NCI-H2196 (cell line): ENCODE data around the gene MPST.
A peak's percentile ranks its signal among the peaks of the same experiment; 100 is the strongest.
"Not testable (repeated sequence)": the region's sequence is repeated elsewhere in the genome, so short reads cannot be mapped to it uniquely, and the experiment has no call there.

Experiments used
- DNase-seq: peaks from one replicate; lab custom pipeline; 2025; ENCODE audit not compliant: unreplicated experiment; lab: John Stamatoyannopoulos, UW

MPST gene

GRCh38 chr22:37059876-37060449, 40.4 kb downstream of the MPST start:
- DNase-seq = no peak

GRCh38 chr22:37060801-37061610, 41.5 kb downstream of the MPST start:
- peak; percentile 4 for DNase-seq

GRCh38 chr22:37061611-37062375, 42.3 kb downstream of the MPST start:
- no peak for DNase-seq

- DNase-seq = no peak
Measured at GRCh38 chr22:37062376-37062675, 42.8 kb downstream of the MPST start.

- DNase-seq = no peak
Measured at GRCh38 chr22:37062702-37063381, 43.3 kb downstream of the MPST start.

GRCh38 chr22:37063431-37064420, 44.2 kb downstream of the MPST start:
- DNase-seq = peak; percentile 65

- DNase-seq = no peak
Measured at GRCh38 chr22:37064553-37064952, 45.0 kb downstream of the MPST start.

- no peak for DNase-seq
Measured at GRCh38 chr22:37065180-37065579, 45.6 kb downstream of the MPST start.

- no peak for DNase-seq
Measured at GRCh38 chr22:37065961-37066360, 46.4 kb downstream of the MPST start.

- no peak for DNase-seq
Measured at GRCh38 chr22:37067428-37067827, 47.9 kb downstream of the MPST start.

- DNase-seq = no peak
Measured at GRCh38 chr22:37068859-37069258, 49.3 kb downstream of the MPST start.

GRCh38 chr22:37069319-37069718, 49.8 kb downstream of the MPST start:
- no peak for DNase-seq

GRCh38 chr22:37069719-37070118, 50.2 kb downstream of the MPST start:
- DNase-seq = no peak

- DNase-seq = no peak
Measured at GRCh38 chr22:37070334-37070733, 50.8 kb downstream of the MPST start.

GRCh38 chr22:37070744-37071143, 51.2 kb downstream of the MPST start:
- DNase-seq = no peak

GRCh38 chr22:37071850-37072592, 52.5 kb downstream of the MPST start:
- not testable (repeated sequence) for DNase-seq

- DNase-seq = no peak
Measured at GRCh38 chr22:37072673-37073072, 53.1 kb downstream of the MPST start.

- no peak for DNase-seq
Measured at GRCh38 chr22:37074537-37074936, 55.0 kb downstream of the MPST start.

- DNase-seq = no peak
Measured at GRCh38 chr22:37075046-37075445, 55.5 kb downstream of the MPST start.
